WI38 (cell line): ENCODE measurements around the gene OCSTAMP.
A peak's percentile ranks its signal among the peaks of the same experiment; 100 is the strongest.

Source experiments
- H3K4me3 ChIP-seq: 2 replicates; pipeline ENCODE4 v1.5.1; 2011; ENCODE audit warnings: low read depth, mild to moderate bottlenecking, control low read depth, low read length
- CTCF ChIP-seq: IDR thresholded peaks from 2 replicates; pipeline ENCODE4 v1.5.1; 2012; ENCODE audit warnings: low read depth, mild to moderate bottlenecking, control low read depth, low read length

OCSTAMP gene

DNA sequence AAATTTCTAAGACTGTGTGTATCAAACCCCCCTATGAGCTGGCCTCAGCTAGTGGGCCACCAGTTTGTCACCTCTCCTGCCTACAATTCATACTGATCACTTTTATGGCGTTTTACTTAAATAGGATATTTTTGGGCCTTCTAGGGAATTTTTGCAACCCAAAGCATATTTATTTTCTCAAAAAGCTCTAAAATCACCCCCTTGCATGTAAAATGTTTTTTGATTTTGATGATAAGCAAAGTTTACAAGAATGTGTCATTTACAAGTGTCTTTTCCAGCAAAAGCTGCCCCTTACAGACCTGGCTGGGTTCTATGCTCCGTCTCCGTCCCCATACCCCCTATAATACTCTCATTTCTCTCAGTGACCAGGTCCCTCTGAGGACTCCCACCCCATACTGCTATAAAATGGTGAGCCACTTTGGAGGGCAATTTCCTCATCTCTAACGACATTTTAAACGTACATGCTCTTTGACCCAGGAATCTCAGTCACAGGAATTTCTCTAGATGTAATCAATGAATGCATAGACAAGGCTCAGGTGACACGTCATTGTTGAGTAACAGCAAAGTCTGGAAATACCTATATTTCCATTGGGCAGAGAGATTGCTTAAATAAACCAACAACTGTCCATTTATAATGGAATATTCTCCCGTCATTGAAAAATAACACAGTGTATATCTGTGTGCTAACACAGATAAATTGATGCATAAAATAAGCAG, 13.9 kb upstream of the OCSTAMP start:
- H3K4me3 ChIP-seq = no peak overlapping the region
- TF ChIP-seq CTCF = no peak

DNA sequence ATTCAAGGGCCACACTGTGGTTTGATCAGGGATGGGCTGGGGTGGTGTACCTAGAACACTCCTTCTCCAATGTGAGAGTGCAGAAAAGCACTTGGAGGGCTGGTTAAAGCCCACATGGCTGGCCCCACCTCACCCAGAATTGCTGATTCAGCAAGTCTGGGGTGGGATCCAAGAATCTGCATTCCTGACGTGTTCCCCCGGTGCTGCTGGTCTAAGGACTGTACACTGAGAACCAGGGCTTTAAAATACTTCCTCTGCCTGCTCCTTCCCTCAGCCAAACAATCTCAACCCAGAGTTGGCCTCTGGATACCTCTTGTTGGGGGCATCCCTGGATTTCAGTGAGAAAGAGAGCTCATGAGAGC, 13.4 kb upstream of the OCSTAMP start:
- no peak for TF ChIP-seq CTCF
- no peak overlapping the region for H3K4me3 ChIP-seq

GRCh38 chr20:46563170-46563859, 12.9 kb upstream of the OCSTAMP start:
- no peak overlapping the region for H3K4me3 ChIP-seq
- TF ChIP-seq CTCF = no peak

GRCh38 chr20:46562373-46563169, 12.1 kb upstream of the OCSTAMP start:
- H3K4me3 ChIP-seq = no peak overlapping the region
- peak; percentile 83 for TF ChIP-seq CTCF

- H3K4me3 ChIP-seq = no peak overlapping the region
- no peak for TF ChIP-seq CTCF
Measured at GRCh38 chr20:46562009-46562372, 11.5 kb upstream of the OCSTAMP start.

- no peak overlapping the region for H3K4me3 ChIP-seq
- no peak for TF ChIP-seq CTCF
Measured at GRCh38 chr20:46559685-46560440, 9.4 kb upstream of the OCSTAMP start.
